ENCODE results near the gene RCBTB1. TPM values are rescaled to one million over a fixed set of nuclear protein-coding genes. Genes with fewer than 3 reads are reported as not detected.

RCBTB1 gene
- total RNA-seq, 1 donor from 2014 or later: 54.2 TPM

- H3K36me3 ChIP-seq: no peaks in the 10 kb centered on the region
- H3K9ac ChIP-seq: no peak overlapping the region
- no peak overlapping the region for H3K27ac ChIP-seq
- H3K27me3 Mint-ChIP-seq (ENCODE audit: insufficient read depth, low read depth): no peaks in the 10 kb centered on the region
- H3K9me3 ChIP-seq (ENCODE audit: low read depth): no peaks in the 10 kb centered on the region
- peaks cover 31% of the 10 kb centered on the region for H3F3A ChIP-seq (ENCODE audit: low read depth)
- H2AFZ ChIP-seq (replicated peaks): peak overlapping the region; percentile 97
- H3K79me2 ChIP-seq (ENCODE audit: low read depth): no peaks in the 10 kb centered on the region
- peak overlapping the region; percentile 48 for H3K4me3 ChIP-seq
- H3K4me3 Mint-ChIP-seq: no peak overlapping the region
- no peak overlapping the region for H3K27ac Mint-ChIP-seq
- no peaks in the 10 kb centered on the region for H3K4me1 ChIP-seq
- DNase-seq (ENCODE audit: low spot score): no peak
- peaks cover 5% of the 10 kb centered on the region for H3K36me3 Mint-ChIP-seq
- H3K4me1 Mint-ChIP-seq: peaks cover 2% of the 10 kb centered on the region
- H3K27me3 ChIP-seq: no peaks in the 10 kb centered on the region
- H4K20me1 ChIP-seq (ENCODE audit: low read depth): no peaks in the 10 kb centered on the region
- TF ChIP-seq EZH2phosphoT487 (IDR thresholded peaks at IDR 0.05): no peak
- TF ChIP-seq CTCF (IDR thresholded peaks at IDR 0.05): no peak
- peak overlapping the region; percentile 79 for H3K4me2 ChIP-seq
- H3K9me3 Mint-ChIP-seq: peaks cover 5% of the 10 kb centered on the region
These were observed 90.7 kb downstream of the RCBTB1 start for GRCh38 chr13:49494645-49495044.

GRCh38 chr13:49488563-49488962 lies 96.8 kb downstream of the RCBTB1 start:
- Mint-ChIP-seq H3K4me3 (no peak overlapping the region), H3K36me3 (peaks cover 15% of the 10 kb centered on the region), H3K27ac (no peak overlapping the region), H3K4me1 (no peaks in the 10 kb centered on the region), H3K9me3 (no peaks in the 10 kb centered on the region), H3K27me3 (ENCODE audit: insufficient read depth, low read depth) (peaks cover 3% of the 10 kb centered on the region)
- no peaks in the 10 kb centered on the region for H3K36me3 ChIP-seq
- H3K4me3 ChIP-seq: no peak overlapping the region
- TF ChIP-seq EZH2phosphoT487 (IDR thresholded peaks at IDR 0.05) (no peak), EZH2 (IDR thresholded peaks at IDR 0.05) (no peak), CTCF (IDR thresholded peaks at IDR 0.05) (no peak)
- no peaks in the 10 kb centered on the region for H4K20me1 ChIP-seq (ENCODE audit: low read depth)
- H3K9ac ChIP-seq: no peak overlapping the region
- no peaks in the 10 kb centered on the region for H3F3A ChIP-seq (ENCODE audit: low read depth)
- H3K27me3 ChIP-seq: no peaks in the 10 kb centered on the region
- DNase-seq (ENCODE audit: low spot score): no peak
- no peak overlapping the region for H2AFZ ChIP-seq (replicated peaks)
- H3K27ac ChIP-seq: no peak overlapping the region
- no peaks in the 10 kb centered on the region for H3K9me3 ChIP-seq (ENCODE audit: low read depth)
- H3K79me2 ChIP-seq (ENCODE audit: low read depth): no peaks in the 10 kb centered on the region
- H3K4me1 ChIP-seq: no peaks in the 10 kb centered on the region
- H3K4me2 ChIP-seq: no peak overlapping the region

Other genes starting within 250 kb of the RCBTB1 start
- gene CAB39L, start 141.5 kb downstream of the RCBTB1 start, total RNA-seq (ENCODE audit: low replicate concordance): 15.1 and 18.1 TPM in 2 replicates
- gene SETDB2, start 141.3 kb downstream of the RCBTB1 start, total RNA-seq (ENCODE audit: low replicate concordance): 7.1 and 9.5 TPM in 2 replicates
- 4.9 and 6.6 TPM in 2 replicates for gene PHF11, start 89.6 kb downstream of the RCBTB1 start, total RNA-seq (ENCODE audit: low replicate concordance)
- gene ARL11, start 42.9 kb upstream of the RCBTB1 start, total RNA-seq (ENCODE audit: low replicate concordance): 0.06 and 0.12 TPM in 2 replicates
- 82.9 and 86.4 TPM in 2 replicates for gene EBPL, start 105.9 kb upstream of the RCBTB1 start, total RNA-seq (ENCODE audit: low replicate concordance)
- 37.4 and 49.4 TPM in 2 replicates for gene KPNA3, start 207.1 kb upstream of the RCBTB1 start, total RNA-seq (ENCODE audit: low replicate concordance)

Measured in neural progenitor cell (in vitro differentiated cells).